Erythroblast (primary cell): Measurements from ENCODE around the gene PIGQ.

ENCODE experiments used
- GATA1 ChIP-seq: IDR thresholded peaks from 2 replicates; pipeline ENCODE4 v1.6.1; 2011; ENCODE audit warnings: low read depth, mild to moderate bottlenecking, control low read depth, low read length, moderate library complexity
- POLR2A ChIP-seq: IDR thresholded peaks from 2 replicates; pipeline ENCODE4 v1.6.1; 2011; ENCODE audit warnings: mild to moderate bottlenecking, low read length

DNA sequence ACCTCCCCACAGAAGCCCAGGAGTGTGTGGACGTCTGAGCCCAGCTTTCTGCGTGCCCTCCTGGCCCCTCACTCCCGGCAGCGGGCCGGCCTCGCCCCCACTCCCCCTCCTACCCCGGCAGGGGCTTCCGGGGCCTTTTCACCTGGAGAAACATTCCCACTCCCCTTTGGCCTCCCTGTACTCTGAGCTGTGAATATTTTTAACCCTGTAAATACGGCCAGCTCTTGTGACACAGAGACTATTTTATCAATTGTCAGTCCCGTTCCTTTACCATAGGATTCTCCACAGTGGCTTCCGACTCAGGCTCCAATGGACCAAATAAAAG is 15.5 kb upstream of the PIGQ start:
- TF ChIP-seq POLR2A (no peak), GATA1 (no peak)
